MG63 (cell line): ENCODE data around the gene SMC2. TPM values are rescaled to one million over a fixed set of nuclear protein-coding genes. Genes with fewer than 3 reads are reported as not detected.
A peak's percentile ranks its signal among the peaks of the same experiment; 100 is the strongest.

ENCODE experiments used
- DNase-seq: peaks from one replicate; pipeline ENCODE4 v3.0.0-alpha.2; 2020
- H3K27me3 ChIP-seq: fragments of 250-450 bp; sonication (Bioruptor Pico); 2 replicates; pipeline ENCODE4 v1.5.1; 2020; ENCODE audit warnings: mild to moderate bottlenecking, moderate library complexity
- H3K36me3 ChIP-seq: fragments of 250-450 bp; sonication (Bioruptor Pico); 2 replicates; pipeline ENCODE4 v1.5.1; 2020; ENCODE audit warnings: mild to moderate bottlenecking, moderate library complexity
- H3K4me3 ChIP-seq: fragments of 250-450 bp; sonication (Bioruptor Pico); 2 replicates; pipeline ENCODE4 v1.5.1; 2020; ENCODE audit warnings: mild to moderate bottlenecking, moderate library complexity
- H3K9me3 ChIP-seq: fragments of 250-450 bp; sonication (Bioruptor Pico); 2 replicates; pipeline ENCODE4 v1.5.1; 2020; ENCODE audit warnings: mild to moderate bottlenecking, moderate library complexity
- total RNA-seq: library from RNA; depleted of rRNA; stranded (reverse); fragments of >200 nt; shearing (Covaris generic); gene quantifications from 2 replicates; pipeline ENCODE4 v1.2.3, GENCODE V29; 2014; ENCODE audit warnings: low replicate concordance

Gene SMC2
- total RNA-seq, 1 experiment from 2014 or later, result 10.7 TPM

GRCh38 chr9:104091708-104092107 is 2.4 kb upstream of the SMC2 start:
- H3K4me3 ChIP-seq, result peak overlapping the region; percentile 9; the same call in 1 of the 2 replicates
- no peaks in the 10 kb centered on the region for H3K9me3 ChIP-seq
- H3K36me3 ChIP-seq, result peaks cover 7% of the 10 kb centered on the region
- H3K27me3 ChIP-seq, result no peaks in the 10 kb centered on the region
- peak; percentile 44 for DNase-seq

- no peaks in the 10 kb centered on the region for H3K27me3 ChIP-seq
- peaks cover 7% of the 10 kb centered on the region for H3K36me3 ChIP-seq
- H3K4me3 ChIP-seq, result no peak overlapping the region
- no peaks in the 10 kb centered on the region for H3K9me3 ChIP-seq
- no peak for DNase-seq
Observed at GRCh38 chr9:104092192-104092591, 1.9 kb upstream of the SMC2 start.

- Histone ChIP-seq H3K36me3 (peaks cover 10% of the 10 kb centered on the region), H3K9me3 (no peaks in the 10 kb centered on the region), H3K27me3 (no peaks in the 10 kb centered on the region), H3K4me3 (peak overlapping the region; percentile 86)
- no peak for DNase-seq
Observed at GRCh38 chr9:104092875-104093600, 1.1 kb upstream of the SMC2 start.

- peak; percentile 2 for DNase-seq
- Histone ChIP-seq H3K9me3 (no peaks in the 10 kb centered on the region), H3K27me3 (no peaks in the 10 kb centered on the region), H3K4me3 (peak overlapping the region; percentile 86), H3K36me3 (peaks cover 13% of the 10 kb centered on the region)
Observed at GRCh38 chr9:104094534-104095015, 466 bp downstream of the SMC2 start.

- Histone ChIP-seq H3K36me3 (peaks cover 42% of the 10 kb centered on the region), H3K4me3 (no peak overlapping the region), H3K27me3 (no peaks in the 10 kb centered on the region), H3K9me3 (no peaks in the 10 kb centered on the region)
- DNase-seq, result no peak
Observed at GRCh38 chr9:104099630-104100029, 5.5 kb downstream of the SMC2 start.

- Histone ChIP-seq H3K27me3 (no peaks in the 10 kb centered on the region), H3K4me3 (no peak overlapping the region), H3K9me3 (no peaks in the 10 kb centered on the region), H3K36me3 (peaks cover 46% of the 10 kb centered on the region)
- DNase-seq, result no peak
Observed at GRCh38 chr9:104104360-104104759, 10.3 kb downstream of the SMC2 start.

GRCh38 chr9:104107799-104108198 is 13.7 kb downstream of the SMC2 start:
- H3K4me3 ChIP-seq, result no peak overlapping the region
- H3K36me3 ChIP-seq, result peaks cover 21% of the 10 kb centered on the region
- H3K9me3 ChIP-seq, result no peaks in the 10 kb centered on the region
- no peak for DNase-seq
- H3K27me3 ChIP-seq, result no peaks in the 10 kb centered on the region

- no peaks in the 10 kb centered on the region for H3K27me3 ChIP-seq
- no peak for DNase-seq
- no peak overlapping the region for H3K4me3 ChIP-seq
- H3K36me3 ChIP-seq, result peaks cover 24% of the 10 kb centered on the region
- no peaks in the 10 kb centered on the region for H3K9me3 ChIP-seq
Observed at GRCh38 chr9:104108315-104108714, 14.2 kb downstream of the SMC2 start.

GRCh38 chr9:104110509-104110908 is 16.4 kb downstream of the SMC2 start:
- Histone ChIP-seq H3K9me3 (no peaks in the 10 kb centered on the region), H3K27me3 (no peaks in the 10 kb centered on the region), H3K4me3 (no peak overlapping the region), H3K36me3 (peaks cover 26% of the 10 kb centered on the region)
- no peak for DNase-seq

GRCh38 chr9:104118916-104119315 is 24.8 kb downstream of the SMC2 start:
- no peak overlapping the region for H3K4me3 ChIP-seq

GRCh38 chr9:104121022-104121421 is 26.9 kb downstream of the SMC2 start:
- H3K4me3 ChIP-seq, result no peak overlapping the region
- H3K9me3 ChIP-seq, result no peaks in the 10 kb centered on the region
- H3K27me3 ChIP-seq, result no peaks in the 10 kb centered on the region
- no peak for DNase-seq
- H3K36me3 ChIP-seq, result peaks cover 58% of the 10 kb centered on the region

More at GRCh38 chr9:104118916-104119315, 24.8 kb downstream of the SMC2 start:
- Histone ChIP-seq H3K36me3 (peaks cover 51% of the 10 kb centered on the region), H3K9me3 (no peaks in the 10 kb centered on the region), H3K27me3 (no peaks in the 10 kb centered on the region)
- no peak for DNase-seq

- Histone ChIP-seq H3K9me3 (peaks cover 2% of the 10 kb centered on the region; the same call in 1 of the 2 replicates), H3K27me3 (no peaks in the 10 kb centered on the region), H3K4me3 (no peak overlapping the region), H3K36me3 (peaks cover 34% of the 10 kb centered on the region)
- DNase-seq, result no peak
Observed at GRCh38 chr9:104138243-104138868, 44.2 kb downstream of the SMC2 start.

- DNase-seq, result no peak
- H3K9me3 ChIP-seq, result no peaks in the 10 kb centered on the region
Observed at GRCh38 chr9:104142799-104143549, 48.9 kb downstream of the SMC2 start.

GRCh38 chr9:104143550-104143910 is 49.4 kb downstream of the SMC2 start:
- Histone ChIP-seq H3K9me3 (no peaks in the 10 kb centered on the region), H3K4me3 (no peak overlapping the region)

More at GRCh38 chr9:104142799-104143549, 48.9 kb downstream of the SMC2 start:
- Histone ChIP-seq H3K36me3 (peaks cover 5% of the 10 kb centered on the region; the same call in 1 of the 2 replicates), H3K4me3 (no peak overlapping the region), H3K27me3 (no peaks in the 10 kb centered on the region)

GRCh38 chr9:104144336-104144735 is 50.2 kb downstream of the SMC2 start:
- peaks cover 5% of the 10 kb centered on the region; the same call in 1 of the 2 replicates for H3K36me3 ChIP-seq
- H3K9me3 ChIP-seq, result no peaks in the 10 kb centered on the region
- H3K27me3 ChIP-seq, result no peaks in the 10 kb centered on the region
- no peak for DNase-seq
- H3K4me3 ChIP-seq, result no peak overlapping the region

More at GRCh38 chr9:104143550-104143910, 49.4 kb downstream of the SMC2 start:
- Histone ChIP-seq H3K27me3 (no peaks in the 10 kb centered on the region), H3K36me3 (peaks cover 5% of the 10 kb centered on the region; the same call in 1 of the 2 replicates)
- no peak for DNase-seq

- no peak for DNase-seq
- no peak overlapping the region for H3K4me3 ChIP-seq
- no peaks in the 10 kb centered on the region for H3K27me3 ChIP-seq
- no peaks in the 10 kb centered on the region for H3K36me3 ChIP-seq
- H3K9me3 ChIP-seq, result peaks cover 2% of the 10 kb centered on the region; the same call in 1 of the 2 replicates
Observed at GRCh38 chr9:104173067-104173466, 79.0 kb downstream of the SMC2 start.

- Histone ChIP-seq H3K9me3 (no peaks in the 10 kb centered on the region), H3K27me3 (no peaks in the 10 kb centered on the region)
- no peak for DNase-seq
Observed at GRCh38 chr9:104177003-104177611, 83.0 kb downstream of the SMC2 start.

More at GRCh38 chr9:104177003-104177611, 83.0 kb downstream of the SMC2 start:
- no peak overlapping the region for H3K4me3 ChIP-seq
- H3K36me3 ChIP-seq, result no peaks in the 10 kb centered on the region
